K562 (cell line): ENCODE results near the gene ANXA3. TPM values are rescaled to one million over a fixed set of nuclear protein-coding genes. Genes with fewer than 3 reads are reported as not detected.

Source experiments
- BRD4 ChIP-seq: fragments of 200-600 bp; sonication (generic); IDR thresholded peaks from 2 replicates; pipeline ENCODE4 v1.6.1; 2017; ENCODE audit warnings: inconsistent platforms
- CHD4 ChIP-seq: fragments of 200-600 bp; sonication (generic); IDR thresholded peaks from 3 replicates; pipeline ENCODE4 v1.6.1; 2012; ENCODE audit warnings: low read depth, mild to moderate bottlenecking, mixed read lengths, low read length, inconsistent platforms; ENCODE audit not compliant: insufficient read depth, insufficient replicate concordance, poor library complexity, severe bottlenecking
- CHD7 ChIP-seq: fragments of 200-600 bp; sonication (generic); IDR thresholded peaks from one replicate; pipeline ENCODE4 v1.6.1; 2012; ENCODE audit warnings: mild to moderate bottlenecking, low read depth, low read length, inconsistent platforms
- HDGF ChIP-seq: fragments of 450-650 bp; IDR thresholded peaks from 2 replicates; pipeline ENCODE4 v1.6.1; 2016
- IFI16 ChIP-seq: fragments of 250-450 bp; sonication (Bioruptor Pico); IDR thresholded peaks from 2 replicates; pipeline ENCODE4 v2.1.2; 2022; ENCODE audit warnings: mild to moderate bottlenecking, inconsistent platforms
- ILF3 ChIP-seq: fragments of 450-650 bp; IDR thresholded peaks from 2 replicates; pipeline ENCODE4 v1.6.1; 2018; ENCODE audit warnings: antibody characterized with exemption, mild to moderate bottlenecking, moderate library complexity, borderline replicate concordance
- MAFK ChIP-seq: IDR thresholded peaks from 2 replicates; pipeline ENCODE4 v1.6.1; 2011; ENCODE audit warnings: low read length, improper control_type of control experiment
- MIER1 ChIP-seq: fragments of 450-650 bp; IDR thresholded peaks from 2 replicates; pipeline ENCODE4 v1.6.1; 2016; ENCODE audit warnings: antibody characterized with exemption, mild to moderate bottlenecking, low read depth
- PURB ChIP-seq: sonication (generic); formaldehyde crosslinking; IDR thresholded peaks from 2 replicates; pipeline ENCODE4 v1.9.0; 2021; ENCODE audit warnings: low read depth, mild to moderate bottlenecking, missing genetic modification reagents
- RBBP5 ChIP-seq: fragments of 200-600 bp; sonication (generic); IDR thresholded peaks from 2 replicates; pipeline ENCODE4 v1.6.1; 2012; ENCODE audit warnings: borderline replicate concordance, mild to moderate bottlenecking, low read length, control low read depth, inconsistent platforms; ENCODE audit not compliant: insufficient read depth, poor library complexity, severe bottlenecking
- RBM34 ChIP-seq: fragments of 200-400 bp; formaldehyde crosslinking; IDR thresholded peaks from 2 replicates; pipeline ENCODE4 v1.6.1; 2018; ENCODE audit warnings: low read length, borderline replicate concordance; ENCODE audit not compliant: insufficient read depth
- SMARCA4 ChIP-seq: fragments of 450-650 bp; IDR thresholded peaks from 2 replicates; pipeline ENCODE4 v1.6.1; 2016
- SUPT5H ChIP-seq: fragments of 450-650 bp; IDR thresholded peaks from 2 replicates; pipeline ENCODE4 v1.6.1; 2016
- TBP ChIP-seq: optimal IDR thresholded peaks from 2 replicates; pipeline ENCODE3; 2011; ENCODE audit warnings: low read depth, low read length, improper control_type of control experiment
- USF1 ChIP-seq: sonication (generic); formaldehyde crosslinking; IDR thresholded peaks from 2 replicates; pipeline ENCODE4 v1.9.0; 2022; ENCODE audit warnings: mild to moderate bottlenecking, missing genetic modification reagents
- ZNF143 ChIP-seq: sonication (generic); formaldehyde crosslinking; IDR thresholded peaks from 2 replicates; pipeline ENCODE4 v1.9.0; 2022; ENCODE audit warnings: mild to moderate bottlenecking, missing genetic modification reagents
- ZNF184 ChIP-seq: sonication (generic); formaldehyde crosslinking; IDR thresholded peaks from 2 replicates; pipeline ENCODE4 v1.5.0; 2020; ENCODE audit warnings: missing genetic modification reagents
- ZNF589 ChIP-seq: fragments of 200-800 bp; sonication (Bioruptor generic); IDR thresholded peaks from 2 replicates; pipeline ENCODE4 v1.6.1; 2016; ENCODE audit warnings: low read depth, missing genetic modification characterization, missing compliant biosample characterization
- ZNF644 ChIP-seq: fragments of 200-800 bp; sonication (Bioruptor generic); IDR thresholded peaks from 2 replicates; pipeline ENCODE4 v1.6.1; 2016; ENCODE audit warnings: low read depth, missing genetic modification characterization, missing compliant biosample characterization
- polyA plus RNA-seq, 8 experiments: library from polyadenylated mRNA; depleted of rRNA in 4 of 8; stranded (reverse) in 5 of 8; unstranded in 3 of 8; fragments of >200 nt; fragmentation: Nextera tagmentation in 2 of 8; fragmentation: Illumina TruSeq in 1 of 8; extraction: Ambion mirVana in 2 of 8; extraction: Trizol in 1 of 8; gene quantifications; 2 replicates each; pipeline versions ENCODE4 v1.2.1 to v1.2.3, GENCODE V29; 2011 to 2014; ENCODE audit warnings: inconsistent platforms in 1 of 8, missing spikeins in 1 of 8
- total RNA-seq, 7 experiments: library from RNA; depleted of rRNA in 6 of 7; stranded (reverse); fragments of >200 nt in 6 of 7; fragmentation: Illumina TruSeq in 2 of 7; extraction: Trizol in 2 of 7; gene quantifications; 2 replicates each; pipeline versions ENCODE4 v1.2.1 to v1.2.3, GENCODE V29; 2011 to 2021; ENCODE audit warnings: low replicate concordance in 1 of 7

Gene ANXA3
- total and polyA plus RNA-seq, 9 of the 15 experiments (the other 6 are each of a cell fraction or from before 2014, with no cell fraction given): 6.3 to 15.5 (median 9.8) TPM

GRCh38 chr4:78656968-78657445, 105.4 kb downstream of the ANXA3 start (continued):
- TF ChIP-seq USF1 (CRISPR knock-in tag): no peak
- no peak for TF ChIP-seq ZNF143
- no peak for TF ChIP-seq ZNF644 (tag)
- TF ChIP-seq SUPT5H: no peak
- TF ChIP-seq SMARCA4: peak; percentile 51; the same call in 1 of the 2 replicates
- no peak for TF ChIP-seq ZNF184 (CRISPR knock-in tag)
- 0 out of 2 replicates have a peak, but pooled peaks have one; percentile 73 for TF ChIP-seq HDGF
- TF ChIP-seq CHD4: no peak
- TF ChIP-seq IFI16: no peak
- TF ChIP-seq PURB (CRISPR knock-in tag): no peak
- 0 out of 2 replicates have a peak, but pooled peaks have one; percentile 3 for TF ChIP-seq MAFK
- no peak for TF ChIP-seq TBP
- no peak for TF ChIP-seq RBM34
- TF ChIP-seq CHD7: no peak
- TF ChIP-seq RBBP5: no peak
- TF ChIP-seq ILF3: no peak
- TF ChIP-seq MIER1: no peak
- peak; percentile 34; the same call in 1 of the 2 replicates for TF ChIP-seq BRD4
- TF ChIP-seq ZNF589 (CRISPR knock-in tag): peak; percentile 61; the same call in 1 of the 2 replicates
